H9 (cell line): Measurements from ENCODE around the gene RFX4. TPM values are rescaled to one million over a fixed set of nuclear protein-coding genes. Genes with fewer than 3 reads are reported as not detected.
A peak's percentile ranks its signal among the peaks of the same experiment; 100 is the strongest.

Experiments
- DNase-seq: peaks from one replicate; pipeline ENCODE4 v3.0.0-alpha.2; 2017
- H2AFZ ChIP-seq: one replicate; pipeline ENCODE4 v1.6.1; 2013; ENCODE audit warnings: mild to moderate bottlenecking, low read length, control low read depth, moderate library complexity
- H2AK5ac ChIP-seq: 2 replicates; pipeline ENCODE4 v1.6.1; 2013; ENCODE audit warnings: low read length, control low read depth, mixed read lengths; ENCODE audit not compliant: insufficient read length
- H2BK120ac ChIP-seq: one replicate; pipeline ENCODE4 v1.6.1; 2013; ENCODE audit warnings: low read depth, mild to moderate bottlenecking, low read length, control low read depth, inconsistent platforms; ENCODE audit not compliant: poor library complexity, severe bottlenecking
- H2BK12ac ChIP-seq: 2 replicates; pipeline ENCODE4 v1.6.1; 2013; ENCODE audit warnings: low read length, control low read depth, mixed read lengths, low read depth; ENCODE audit not compliant: insufficient read length
- H2BK15ac ChIP-seq: 2 replicates; pipeline ENCODE4 v1.6.1; 2013; ENCODE audit warnings: low read depth, low read length, control low read depth
- H2BK20ac ChIP-seq: one replicate; pipeline ENCODE4 v1.6.1; 2013; ENCODE audit warnings: low read depth, mild to moderate bottlenecking, low read length, control low read depth, inconsistent platforms; ENCODE audit not compliant: poor library complexity, severe bottlenecking
- H2BK5ac ChIP-seq: 2 replicates; pipeline ENCODE4 v1.6.1; 2013; ENCODE audit warnings: low read length, control low read depth, mixed read lengths; ENCODE audit not compliant: insufficient read length
- H3K14ac ChIP-seq: 2 replicates; pipeline ENCODE4 v1.6.1; 2013; ENCODE audit warnings: low read length, control low read depth; ENCODE audit not compliant: insufficient read depth
- H3K18ac ChIP-seq: 2 replicates; pipeline ENCODE4 v1.6.1; 2013; ENCODE audit warnings: low read depth, mild to moderate bottlenecking, mixed read lengths, low read length, control low read depth; ENCODE audit not compliant: insufficient read length
- H3K23ac ChIP-seq: 2 replicates; pipeline ENCODE4 v1.6.1; 2013; ENCODE audit warnings: low read length, control low read depth, mixed read lengths, low read depth; ENCODE audit not compliant: insufficient read length
- H3K23me2 ChIP-seq: 2 replicates; pipeline ENCODE4 v1.6.1; 2013; ENCODE audit warnings: low read depth, mild to moderate bottlenecking, mixed read lengths, low read length, control low read depth; ENCODE audit not compliant: insufficient read length, poor library complexity, severe bottlenecking
- H3K27ac ChIP-seq: 2 replicates; pipeline ENCODE4 v1.5.1; 2013; ENCODE audit warnings: low read length, control low read depth, mixed read lengths, low read depth; ENCODE audit not compliant: insufficient read length
- H3K27me3 ChIP-seq: 2 replicates; pipeline ENCODE4 v1.6.1; 2013; ENCODE audit warnings: low read length, control low read depth, inconsistent platforms; ENCODE audit not compliant: insufficient read depth
- H3K4ac ChIP-seq: 2 replicates; pipeline ENCODE4 v1.6.1; 2013; ENCODE audit warnings: low read depth, mild to moderate bottlenecking, control low read depth, inconsistent platforms, low read length, moderate library complexity
- H3K4me1 ChIP-seq: 2 replicates; pipeline ENCODE4 v1.6.1; 2013; ENCODE audit warnings: low read length, control low read depth, inconsistent platforms; ENCODE audit not compliant: insufficient read depth
- H3K4me2 ChIP-seq: 2 replicates; pipeline ENCODE4 v1.6.1; 2013; ENCODE audit warnings: low read length, control low read depth, mixed read lengths; ENCODE audit not compliant: insufficient read length, insufficient read depth
- H3K56ac ChIP-seq: 2 replicates; pipeline ENCODE4 v1.6.1; 2013; ENCODE audit warnings: low read depth, mild to moderate bottlenecking, mixed read lengths, low read length, control low read depth; ENCODE audit not compliant: insufficient read length
- H3K79me1 ChIP-seq: 2 replicates; pipeline ENCODE4 v1.6.1; 2013; ENCODE audit warnings: low read depth, mild to moderate bottlenecking, moderate library complexity, low read length, control low read depth, inconsistent platforms; ENCODE audit not compliant: insufficient read depth, poor library complexity, severe bottlenecking
- H3K79me2 ChIP-seq: 2 replicates; pipeline ENCODE4 v1.6.1; 2013; ENCODE audit warnings: low read length, control low read depth, inconsistent platforms; ENCODE audit not compliant: insufficient read depth
- H3K9ac ChIP-seq: 2 replicates; pipeline ENCODE4 v1.6.1; 2013; ENCODE audit warnings: low read length, control low read depth, mixed read lengths; ENCODE audit not compliant: insufficient read length; ENCODE audit errors: extremely low read depth
- H3K9me3 ChIP-seq: one replicate; pipeline ENCODE4 v1.6.1; 2013; ENCODE audit warnings: low read depth, low read length, inconsistent platforms; ENCODE audit not compliant: control insufficient read depth
- H3T11ph ChIP-seq: one replicate; pipeline ENCODE4 v1.6.1; 2013; ENCODE audit warnings: mild to moderate bottlenecking, low read length, control low read depth, inconsistent platforms
- H4K20me1 ChIP-seq: one replicate; pipeline ENCODE4 v1.6.1; 2013; ENCODE audit not compliant: control insufficient read depth, insufficient read length, insufficient read depth
- H4K5ac ChIP-seq: 2 replicates; pipeline ENCODE4 v1.6.1; 2013; ENCODE audit warnings: low read depth, mild to moderate bottlenecking, mixed read lengths, low read length, control low read depth; ENCODE audit not compliant: insufficient read length
- H4K8ac ChIP-seq: replicated peaks from 2 replicates; pipeline ENCODE4 v1.6.1; 2013; ENCODE audit warnings: low read length, control low read depth, mixed read lengths, low read depth; ENCODE audit not compliant: insufficient read length
- H4K91ac ChIP-seq: 2 replicates; pipeline ENCODE4 v1.6.1; 2013; ENCODE audit warnings: low read depth, mild to moderate bottlenecking, moderate library complexity, mixed read lengths, low read length, control low read depth; ENCODE audit not compliant: insufficient read length
- H3K27ac Mint-ChIP-seq, 3 experiments: 2 replicates in 2 of 3; 3 replicates in 1 of 3; pipeline ENCODE4 v1.8.0; 2020 to 2021; ENCODE audit warnings: mixed read lengths in 3 of 3, mild to moderate bottlenecking in 1 of 3, moderate library complexity in 1 of 3
- H3K27me3 Mint-ChIP-seq: 2 replicates; pipeline ENCODE4 v1.8.0; 2021; ENCODE audit warnings: low read depth, mild to moderate bottlenecking, moderate library complexity, mixed read lengths
- H3K36me3 Mint-ChIP-seq, 3 experiments: 2 replicates in 2 of 3; 3 replicates in 1 of 3; pipeline ENCODE4 v1.8.0; 2020 to 2021; ENCODE audit warnings: low read depth in 3 of 3, mixed read lengths in 3 of 3; ENCODE audit not compliant: insufficient read depth in 1 of 3
- H3K4me1 Mint-ChIP-seq, 2 experiments: 2 replicates each; pipeline ENCODE4 v1.8.0; 2020; ENCODE audit warnings: mixed read lengths in 2 of 2
- H3K4me3 Mint-ChIP-seq, 2 experiments: 2 replicates in 1 of 2; 3 replicates in 1 of 2; pipeline ENCODE4 v1.8.0; 2020 to 2021; ENCODE audit warnings: mild to moderate bottlenecking in 2 of 2, mixed read lengths in 2 of 2, moderate library complexity in 1 of 2
- H3K9me3 Mint-ChIP-seq, 2 experiments: 2 replicates in 1 of 2; 3 replicates in 1 of 2; pipeline ENCODE4 v1.8.0; 2020; ENCODE audit warnings: mild to moderate bottlenecking in 2 of 2, mixed read lengths in 2 of 2, moderate library complexity in 1 of 2
- WGBS: extraction: QIAGEN DNeasy Blood & Tissue Kit; methylation state at CpG from one replicate; pipeline ENCODE4 v1.1.7; 2013; ENCODE audit warnings: missing lambda C conversion rate, low lambda C conversion rate, mixed read lengths; ENCODE audit not compliant: insufficient read length; ENCODE audit errors: extremely low coverage; 5-methylcytosine and 5-hydroxymethylcytosine counted together
- total RNA-seq: library from RNA; stranded (reverse); gene quantifications from 2 replicates; pipeline ENCODE4 v1.2.1, GENCODE V29; 2021
- TF ChIP-seq, protein P1 (sequence below): fragments of 200-600 bp; sonication (generic); conservative IDR thresholded peaks from 3 replicates; pipeline ENCODE4 v1.8.0; 2021; ENCODE audit warnings: antibody characterized with exemption, mild to moderate bottlenecking

RFX4 gene
- total RNA-seq, 1 experiment from 2014 or later, result 0.57 TPM

DNA sequence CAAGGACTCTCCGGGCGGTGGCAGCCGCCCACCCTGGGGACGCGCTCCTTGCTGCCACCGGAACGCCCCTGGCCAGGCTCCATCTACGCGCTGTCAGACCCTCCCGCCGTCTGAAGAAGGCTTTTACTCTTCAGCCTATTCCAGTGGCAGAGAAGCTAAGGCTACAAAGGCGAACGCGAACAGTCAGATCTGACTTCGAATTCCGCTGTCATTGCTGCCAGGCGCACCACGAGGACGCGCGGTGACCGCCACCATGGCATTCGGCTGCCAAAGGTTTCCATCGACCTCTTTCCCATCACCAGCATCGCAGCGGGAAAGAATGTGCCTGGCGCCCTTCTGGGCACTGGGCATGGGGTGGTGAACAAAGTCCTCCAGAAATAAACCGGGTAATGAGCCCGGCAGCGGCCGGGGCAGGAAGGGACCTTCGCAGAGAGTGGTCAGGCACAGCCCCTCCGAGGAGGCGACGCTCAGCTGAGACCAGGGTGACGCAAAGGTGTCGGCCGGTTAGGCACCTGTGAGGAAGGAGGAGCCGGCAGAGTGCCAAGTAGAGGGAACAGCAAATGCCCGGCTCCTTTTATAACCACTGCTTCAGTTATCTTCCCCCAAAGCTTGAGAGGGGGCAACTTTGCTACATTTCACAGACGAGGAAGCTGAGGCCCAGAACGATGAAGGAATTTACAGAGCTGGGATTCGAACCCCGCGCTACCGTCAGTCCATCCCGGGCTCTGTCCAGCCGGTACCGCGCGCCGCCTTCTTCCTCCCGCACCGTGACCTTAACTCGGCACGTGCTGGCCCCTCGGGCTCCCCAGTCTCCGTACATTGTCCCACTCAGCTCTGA, 1.9 kb upstream of the RFX4 start:
- TF ChIP-seq, protein P1, sequence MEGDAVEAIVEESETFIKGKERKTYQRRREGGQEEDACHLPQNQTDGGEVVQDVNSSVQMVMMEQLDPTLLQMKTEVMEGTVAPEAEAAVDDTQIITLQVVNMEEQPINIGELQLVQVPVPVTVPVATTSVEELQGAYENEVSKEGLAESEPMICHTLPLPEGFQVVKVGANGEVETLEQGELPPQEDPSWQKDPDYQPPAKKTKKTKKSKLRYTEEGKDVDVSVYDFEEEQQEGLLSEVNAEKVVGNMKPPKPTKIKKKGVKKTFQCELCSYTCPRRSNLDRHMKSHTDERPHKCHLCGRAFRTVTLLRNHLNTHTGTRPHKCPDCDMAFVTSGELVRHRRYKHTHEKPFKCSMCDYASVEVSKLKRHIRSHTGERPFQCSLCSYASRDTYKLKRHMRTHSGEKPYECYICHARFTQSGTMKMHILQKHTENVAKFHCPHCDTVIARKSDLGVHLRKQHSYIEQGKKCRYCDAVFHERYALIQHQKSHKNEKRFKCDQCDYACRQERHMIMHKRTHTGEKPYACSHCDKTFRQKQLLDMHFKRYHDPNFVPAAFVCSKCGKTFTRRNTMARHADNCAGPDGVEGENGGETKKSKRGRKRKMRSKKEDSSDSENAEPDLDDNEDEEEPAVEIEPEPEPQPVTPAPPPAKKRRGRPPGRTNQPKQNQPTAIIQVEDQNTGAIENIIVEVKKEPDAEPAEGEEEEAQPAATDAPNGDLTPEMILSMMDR, result no peak
- H3K56ac ChIP-seq, result no peak overlapping the region
- Mint-ChIP-seq H3K4me1 (peaks cover 32 to 38% of the 10 kb centered on the region in 2 experiments), H3K9me3 (peaks cover 4 to 20% of the 10 kb centered on the region in 2 experiments; a peak in 3 of 5 replicates), H3K27me3 (peaks cover 95% of the 10 kb centered on the region), H3K36me3 (peaks cover 0 to 3% (median 0%) of the 10 kb centered on the region in 3 experiments; a peak in 2 of 7 replicates), H3K4me3 (peak overlapping the region in 1 of 2 experiments; percentile 73; a peak in 3 of 5 replicates), H3K27ac (no peak overlapping the region)
- H3K27me3 ChIP-seq, result peaks cover 70% of the 10 kb centered on the region
- H3K9ac ChIP-seq, result no peak overlapping the region
- H2BK12ac ChIP-seq, result no peak overlapping the region
- no peak overlapping the region for H4K8ac ChIP-seq
- no CpG with 5 or more reads among the region's 58 CpGs for WGBS
- no peaks in the 10 kb centered on the region for H3K79me2 ChIP-seq
- H3K23me2 ChIP-seq, result peaks cover 7% of the 10 kb centered on the region
- no peak overlapping the region for H2BK120ac ChIP-seq
- no peak overlapping the region for H2BK20ac ChIP-seq
- H3K4ac ChIP-seq, result no peak overlapping the region
- no peak overlapping the region for H3K18ac ChIP-seq
- no peaks in the 10 kb centered on the region for H3K79me1 ChIP-seq
- no peak overlapping the region for H2BK5ac ChIP-seq
- H4K5ac ChIP-seq, result no peak overlapping the region
- H2AK5ac ChIP-seq, result no peak overlapping the region
- no peak overlapping the region for H4K91ac ChIP-seq
- H3T11ph ChIP-seq, result no peak overlapping the region
- peak; percentile 42 for DNase-seq
- no peak overlapping the region for H2BK15ac ChIP-seq
- no peaks in the 10 kb centered on the region for H3K9me3 ChIP-seq
- H3K27ac ChIP-seq, result no peak overlapping the region
- H3K23ac ChIP-seq, result no peak overlapping the region
- no peaks in the 10 kb centered on the region; the same call in 1 of the 2 replicates for H3K4me1 ChIP-seq
- no peak overlapping the region for H2AFZ ChIP-seq
- peak overlapping the region; percentile 17 for H3K4me2 ChIP-seq
- no peak overlapping the region for H3K14ac ChIP-seq
- no peaks in the 10 kb centered on the region for H4K20me1 ChIP-seq
